Chondrocyte (in vitro differentiated cells): Measurements from ENCODE around the gene ZNF407. TPM values are rescaled to one million over a fixed set of nuclear protein-coding genes. Genes with fewer than 3 reads are reported as not detected.

Experiments used
- DNase-seq: peaks from one replicate; pipeline ENCODE4 v3.0.0; 2021; ENCODE audit warnings: mixed read lengths, low spot score
- H3K27ac Mint-ChIP-seq: one replicate; pipeline ENCODE4 v1.8.0; 2021; ENCODE audit warnings: mild to moderate bottlenecking, moderate library complexity, mixed read lengths; ENCODE audit not compliant: unreplicated experiment
- H3K27me3 Mint-ChIP-seq: 2 replicates; pipeline ENCODE4 v1.8.0; 2021; ENCODE audit warnings: low read depth, mixed read lengths
- H3K36me3 Mint-ChIP-seq: 2 replicates; pipeline ENCODE4 v1.8.0; 2021; ENCODE audit warnings: low read depth, mixed read lengths
- H3K4me1 Mint-ChIP-seq: 2 replicates; pipeline ENCODE4 v1.8.0; 2021; ENCODE audit warnings: low read depth, mild to moderate bottlenecking, mixed read lengths
- H3K4me3 Mint-ChIP-seq: one replicate; pipeline ENCODE4 v1.8.0; 2021; ENCODE audit warnings: mild to moderate bottlenecking, moderate library complexity, mixed read lengths; ENCODE audit not compliant: unreplicated experiment
- H3K9me3 Mint-ChIP-seq: 2 replicates; pipeline ENCODE4 v1.8.0; 2021; ENCODE audit warnings: low read depth, mixed read lengths
- CTCF ChIP-seq: fragments of 200-600 bp; sonication (generic); IDR thresholded peaks from 2 replicates; pipeline ENCODE4 v1.5.0; 2021; ENCODE audit warnings: antibody characterized with exemption, mild to moderate bottlenecking, moderate library complexity
- total RNA-seq: library from RNA; stranded (reverse); gene quantifications from 3 replicates; pipeline ENCODE4 v1.2.1, GENCODE V29; 2021

Gene ZNF407
- total RNA-seq, 1 donor from 2014 or later: 10.4 TPM

- H3K4me1 Mint-ChIP-seq: no peaks in the 10 kb centered on the region
- no peak overlapping the region for H3K4me3 Mint-ChIP-seq
- H3K27me3 Mint-ChIP-seq: no peaks in the 10 kb centered on the region
- TF ChIP-seq CTCF: no peak
- H3K27ac Mint-ChIP-seq: no peak overlapping the region
- H3K36me3 Mint-ChIP-seq: no peaks in the 10 kb centered on the region
- no peak for DNase-seq
- no peaks in the 10 kb centered on the region for H3K9me3 Mint-ChIP-seq
Observed at GRCh38 chr18:75054611-75055010, 456.9 kb downstream of the ZNF407 start.

GRCh38 chr18:75057169-75057960 lies 459.7 kb downstream of the ZNF407 start:
- Mint-ChIP-seq H3K4me1 (no peaks in the 10 kb centered on the region), H3K36me3 (no peaks in the 10 kb centered on the region), H3K27me3 (no peaks in the 10 kb centered on the region), H3K4me3 (no peak overlapping the region), H3K9me3 (no peaks in the 10 kb centered on the region), H3K27ac (no peak overlapping the region)
- TF ChIP-seq CTCF: no peak
- DNase-seq: no peak

- DNase-seq: no peak
- no peaks in the 10 kb centered on the region for H3K27me3 Mint-ChIP-seq
- TF ChIP-seq CTCF: no peak
- H3K27ac Mint-ChIP-seq: no peak overlapping the region
- no peaks in the 10 kb centered on the region for H3K4me1 Mint-ChIP-seq
- peaks cover 2% of the 10 kb centered on the region for H3K36me3 Mint-ChIP-seq
- H3K9me3 Mint-ChIP-seq: no peaks in the 10 kb centered on the region
- no peak overlapping the region for H3K4me3 Mint-ChIP-seq
Observed at GRCh38 chr18:75060185-75060584, 462.5 kb downstream of the ZNF407 start.

GRCh38 chr18:75062297-75062886 lies 464.7 kb downstream of the ZNF407 start:
- H3K4me1 Mint-ChIP-seq: no peaks in the 10 kb centered on the region
- no peaks in the 10 kb centered on the region for H3K27me3 Mint-ChIP-seq

GRCh38 chr18:75063196-75063595 lies 465.5 kb downstream of the ZNF407 start:
- H3K4me1 Mint-ChIP-seq: no peaks in the 10 kb centered on the region
- H3K27me3 Mint-ChIP-seq: no peaks in the 10 kb centered on the region
- DNase-seq: no peak

More at GRCh38 chr18:75062297-75062886, 464.7 kb downstream of the ZNF407 start:
- DNase-seq: no peak
- no peak for TF ChIP-seq CTCF
- Mint-ChIP-seq H3K9me3 (no peaks in the 10 kb centered on the region), H3K4me3 (no peak overlapping the region), H3K36me3 (peaks cover 2% of the 10 kb centered on the region), H3K27ac (no peak overlapping the region)

More at GRCh38 chr18:75063196-75063595, 465.5 kb downstream of the ZNF407 start:
- Mint-ChIP-seq H3K9me3 (no peaks in the 10 kb centered on the region), H3K36me3 (peaks cover 2% of the 10 kb centered on the region), H3K4me3 (no peak overlapping the region), H3K27ac (no peak overlapping the region)
- TF ChIP-seq CTCF: no peak
